ENCODE data around the gene ENOPH1. TPM values are rescaled to one million over a fixed set of nuclear protein-coding genes. Genes with fewer than 3 reads are reported as not detected.

ENOPH1 gene
- total RNA-seq, 1 experiment from 2014 or later = 78.3 TPM

DNA sequence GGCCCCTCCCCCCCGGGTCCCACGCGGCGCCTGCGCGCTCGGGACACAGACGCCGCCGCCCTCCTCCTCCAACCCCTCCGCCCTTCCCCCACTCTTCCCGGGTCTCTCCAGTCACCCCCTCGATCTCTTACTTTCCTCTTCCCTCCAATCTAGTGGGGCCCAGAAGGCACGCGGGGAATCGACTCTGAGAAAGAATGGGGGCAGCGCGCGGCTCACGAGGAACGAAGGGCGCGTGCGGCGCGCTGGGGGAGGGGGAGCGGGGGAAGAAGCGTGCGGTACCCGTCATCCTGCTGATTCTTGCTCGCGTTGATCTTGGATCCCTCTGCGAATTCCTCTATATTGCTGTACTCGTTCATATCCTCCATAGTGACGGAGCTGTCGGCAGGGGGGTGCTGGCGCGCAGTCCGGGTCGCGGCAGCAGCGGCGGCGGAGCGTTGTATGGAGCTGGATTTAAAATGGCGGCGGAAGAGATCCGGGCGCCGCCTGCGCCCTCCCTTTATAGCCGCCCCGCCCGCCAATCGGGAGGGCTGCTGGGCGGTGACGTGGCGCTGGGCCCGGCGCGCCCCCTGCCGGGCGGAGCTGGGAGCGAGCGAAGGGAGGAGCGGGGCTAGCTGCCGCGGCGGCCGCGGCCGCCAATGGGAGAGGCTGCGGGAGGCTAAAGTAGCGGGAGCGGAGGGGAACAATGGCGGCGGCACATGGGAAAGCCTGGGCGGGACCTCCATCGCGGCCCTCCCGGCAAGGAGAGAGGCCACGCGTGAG lies 1.2 kb upstream of the ENOPH1 start (continued):
- TF ChIP-seq, protein P1, sequence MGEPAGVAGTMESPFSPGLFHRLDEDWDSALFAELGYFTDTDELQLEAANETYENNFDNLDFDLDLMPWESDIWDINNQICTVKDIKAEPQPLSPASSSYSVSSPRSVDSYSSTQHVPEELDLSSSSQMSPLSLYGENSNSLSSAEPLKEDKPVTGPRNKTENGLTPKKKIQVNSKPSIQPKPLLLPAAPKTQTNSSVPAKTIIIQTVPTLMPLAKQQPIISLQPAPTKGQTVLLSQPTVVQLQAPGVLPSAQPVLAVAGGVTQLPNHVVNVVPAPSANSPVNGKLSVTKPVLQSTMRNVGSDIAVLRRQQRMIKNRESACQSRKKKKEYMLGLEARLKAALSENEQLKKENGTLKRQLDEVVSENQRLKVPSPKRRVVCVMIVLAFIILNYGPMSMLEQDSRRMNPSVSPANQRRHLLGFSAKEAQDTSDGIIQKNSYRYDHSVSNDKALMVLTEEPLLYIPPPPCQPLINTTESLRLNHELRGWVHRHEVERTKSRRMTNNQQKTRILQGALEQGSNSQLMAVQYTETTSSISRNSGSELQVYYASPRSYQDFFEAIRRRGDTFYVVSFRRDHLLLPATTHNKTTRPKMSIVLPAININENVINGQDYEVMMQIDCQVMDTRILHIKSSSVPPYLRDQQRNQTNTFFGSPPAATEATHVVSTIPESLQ (CRISPR knock-in tag; IDR thresholded peaks at IDR 0.05) = no peak
- peak; percentile 57; the same call in 1 of the 2 replicates for TF ChIP-seq ZNF416 (CRISPR knock-in tag; IDR thresholded peaks at IDR 0.05)
- no peak for TF ChIP-seq GTF2I (CRISPR knock-in tag; conservative IDR thresholded peaks at IDR 0.05)
- TF ChIP-seq TP53 (CRISPR knock-in tag; IDR thresholded peaks at IDR 0.05) = peak; percentile 30
- TF ChIP-seq NR1H2 (CRISPR knock-in tag; IDR thresholded peaks at IDR 0.05) = no peak
- no peak for TF ChIP-seq FOXJ3 (CRISPR knock-in tag; IDR thresholded peaks at IDR 0.05; ENCODE audit: borderline replicate concordance)
- TF ChIP-seq, protein P2, sequence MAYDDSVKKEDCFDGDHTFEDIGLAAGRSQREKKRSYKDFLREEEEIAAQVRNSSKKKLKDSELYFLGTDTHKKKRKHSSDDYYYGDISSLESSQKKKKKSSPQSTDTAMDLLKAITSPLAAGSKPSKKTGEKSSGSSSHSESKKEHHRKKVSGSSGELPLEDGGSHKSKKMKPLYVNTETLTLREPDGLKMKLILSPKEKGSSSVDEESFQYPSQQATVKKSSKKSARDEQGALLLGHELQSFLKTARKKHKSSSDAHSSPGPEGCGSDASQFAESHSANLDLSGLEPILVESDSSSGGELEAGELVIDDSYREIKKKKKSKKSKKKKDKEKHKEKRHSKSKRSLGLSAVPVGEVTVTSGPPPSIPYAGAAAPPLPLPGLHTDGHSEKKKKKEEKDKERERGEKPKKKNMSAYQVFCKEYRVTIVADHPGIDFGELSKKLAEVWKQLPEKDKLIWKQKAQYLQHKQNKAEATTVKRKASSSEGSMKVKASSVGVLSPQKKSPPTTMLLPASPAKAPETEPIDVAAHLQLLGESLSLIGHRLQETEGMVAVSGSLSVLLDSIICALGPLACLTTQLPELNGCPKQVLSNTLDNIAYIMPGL (CRISPR knock-in tag; IDR thresholded peaks at IDR 0.05) = peak; percentile 92
- TF ChIP-seq, protein P3, sequence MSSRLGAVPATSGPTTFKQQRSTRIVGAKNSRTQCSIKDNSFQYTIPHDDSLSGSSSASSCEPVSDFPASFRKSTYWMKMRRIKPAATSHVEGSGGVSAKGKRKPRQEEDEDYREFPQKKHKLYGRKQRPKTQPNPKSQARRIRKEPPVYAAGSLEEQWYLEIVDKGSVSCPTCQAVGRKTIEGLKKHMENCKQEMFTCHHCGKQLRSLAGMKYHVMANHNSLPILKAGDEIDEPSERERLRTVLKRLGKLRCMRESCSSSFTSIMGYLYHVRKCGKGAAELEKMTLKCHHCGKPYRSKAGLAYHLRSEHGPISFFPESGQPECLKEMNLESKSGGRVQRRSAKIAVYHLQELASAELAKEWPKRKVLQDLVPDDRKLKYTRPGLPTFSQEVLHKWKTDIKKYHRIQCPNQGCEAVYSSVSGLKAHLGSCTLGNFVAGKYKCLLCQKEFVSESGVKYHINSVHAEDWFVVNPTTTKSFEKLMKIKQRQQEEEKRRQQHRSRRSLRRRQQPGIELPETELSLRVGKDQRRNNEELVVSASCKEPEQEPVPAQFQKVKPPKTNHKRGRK (CRISPR knock-in tag; IDR thresholded peaks at IDR 0.05; ENCODE audit: borderline replicate concordance) = no peak
- TF ChIP-seq NFYB (CRISPR knock-in tag; conservative IDR thresholded peaks at IDR 0.05; ENCODE audit: low read depth) = peak; percentile 46; the same call in 1 of the 2 replicates
- TF ChIP-seq, protein P4, sequence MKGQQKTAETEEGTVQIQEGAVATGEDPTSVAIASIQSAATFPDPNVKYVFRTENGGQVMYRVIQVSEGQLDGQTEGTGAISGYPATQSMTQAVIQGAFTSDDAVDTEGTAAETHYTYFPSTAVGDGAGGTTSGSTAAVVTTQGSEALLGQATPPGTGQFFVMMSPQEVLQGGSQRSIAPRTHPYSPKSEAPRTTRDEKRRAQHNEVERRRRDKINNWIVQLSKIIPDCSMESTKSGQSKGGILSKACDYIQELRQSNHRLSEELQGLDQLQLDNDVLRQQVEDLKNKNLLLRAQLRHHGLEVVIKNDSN (CRISPR knock-in tag; IDR thresholded peaks at IDR 0.05) = no peak; the same call in 1 of the 2 replicates
- no peak for TF ChIP-seq SOX15 (CRISPR knock-in tag; IDR thresholded peaks at IDR 0.05)
- TF ChIP-seq ZNF138 (CRISPR knock-in tag; conservative IDR thresholded peaks at IDR 0.05) = no peak; the same call in 1 of the 2 replicates
- no peak for TF ChIP-seq TEAD4 (CRISPR knock-in tag; IDR thresholded peaks at IDR 0.05)
- TF ChIP-seq, protein P5, sequence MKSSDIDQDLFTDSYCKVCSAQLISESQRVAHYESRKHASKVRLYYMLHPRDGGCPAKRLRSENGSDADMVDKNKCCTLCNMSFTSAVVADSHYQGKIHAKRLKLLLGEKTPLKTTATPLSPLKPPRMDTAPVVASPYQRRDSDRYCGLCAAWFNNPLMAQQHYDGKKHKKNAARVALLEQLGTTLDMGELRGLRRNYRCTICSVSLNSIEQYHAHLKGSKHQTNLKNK (CRISPR knock-in tag; IDR thresholded peaks at IDR 0.05) = no peak
- TF ChIP-seq, protein P6, sequence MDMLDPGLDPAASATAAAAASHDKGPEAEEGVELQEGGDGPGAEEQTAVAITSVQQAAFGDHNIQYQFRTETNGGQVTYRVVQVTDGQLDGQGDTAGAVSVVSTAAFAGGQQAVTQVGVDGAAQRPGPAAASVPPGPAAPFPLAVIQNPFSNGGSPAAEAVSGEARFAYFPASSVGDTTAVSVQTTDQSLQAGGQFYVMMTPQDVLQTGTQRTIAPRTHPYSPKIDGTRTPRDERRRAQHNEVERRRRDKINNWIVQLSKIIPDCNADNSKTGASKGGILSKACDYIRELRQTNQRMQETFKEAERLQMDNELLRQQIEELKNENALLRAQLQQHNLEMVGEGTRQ (CRISPR knock-in tag; IDR thresholded peaks at IDR 0.05) = no peak; the same call in 1 of the 2 replicates
- peak; percentile 57; the same call in 1 of the 2 replicates for TF ChIP-seq TEAD1 (CRISPR knock-in tag; IDR thresholded peaks at IDR 0.05)
- no peak for TF ChIP-seq ELF4 (CRISPR knock-in tag; IDR thresholded peaks at IDR 0.05; ENCODE audit: low read depth)
- no peak for TF ChIP-seq ZNF121 (CRISPR knock-in tag; IDR thresholded peaks at IDR 0.05)
- no peak for TF ChIP-seq MYBL2 (CRISPR knock-in tag; IDR thresholded peaks at IDR 0.05)
- TF ChIP-seq ZNF317 (CRISPR knock-in tag; IDR thresholded peaks at IDR 0.05; ENCODE audit: borderline replicate concordance, low read depth) = no peak
- TF ChIP-seq JUN (CRISPR knock-in tag; IDR thresholded peaks at IDR 0.05) = peak; percentile 85; the same call in 1 of the 2 replicates
- TF ChIP-seq, protein P7, sequence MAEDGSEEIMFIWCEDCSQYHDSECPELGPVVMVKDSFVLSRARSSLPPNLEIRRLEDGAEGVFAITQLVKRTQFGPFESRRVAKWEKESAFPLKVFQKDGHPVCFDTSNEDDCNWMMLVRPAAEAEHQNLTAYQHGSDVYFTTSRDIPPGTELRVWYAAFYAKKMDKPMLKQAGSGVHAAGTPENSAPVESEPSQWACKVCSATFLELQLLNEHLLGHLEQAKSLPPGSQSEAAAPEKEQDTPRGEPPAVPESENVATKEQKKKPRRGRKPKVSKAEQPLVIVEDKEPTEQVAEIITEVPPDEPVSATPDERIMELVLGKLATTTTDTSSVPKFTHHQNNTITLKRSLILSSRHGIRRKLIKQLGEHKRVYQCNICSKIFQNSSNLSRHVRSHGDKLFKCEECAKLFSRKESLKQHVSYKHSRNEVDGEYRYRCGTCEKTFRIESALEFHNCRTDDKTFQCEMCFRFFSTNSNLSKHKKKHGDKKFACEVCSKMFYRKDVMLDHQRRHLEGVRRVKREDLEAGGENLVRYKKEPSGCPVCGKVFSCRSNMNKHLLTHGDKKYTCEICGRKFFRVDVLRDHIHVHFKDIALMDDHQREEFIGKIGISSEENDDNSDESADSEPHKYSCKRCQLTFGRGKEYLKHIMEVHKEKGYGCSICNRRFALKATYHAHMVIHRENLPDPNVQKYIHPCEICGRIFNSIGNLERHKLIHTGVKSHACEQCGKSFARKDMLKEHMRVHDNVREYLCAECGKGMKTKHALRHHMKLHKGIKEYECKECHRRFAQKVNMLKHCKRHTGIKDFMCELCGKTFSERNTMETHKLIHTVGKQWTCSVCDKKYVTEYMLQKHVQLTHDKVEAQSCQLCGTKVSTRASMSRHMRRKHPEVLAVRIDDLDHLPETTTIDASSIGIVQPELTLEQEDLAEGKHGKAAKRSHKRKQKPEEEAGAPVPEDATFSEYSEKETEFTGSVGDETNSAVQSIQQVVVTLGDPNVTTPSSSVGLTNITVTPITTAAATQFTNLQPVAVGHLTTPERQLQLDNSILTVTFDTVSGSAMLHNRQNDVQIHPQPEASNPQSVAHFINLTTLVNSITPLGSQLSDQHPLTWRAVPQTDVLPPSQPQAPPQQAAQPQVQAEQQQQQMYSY (CRISPR knock-in tag; IDR thresholded peaks at IDR 0.05) = no peak; the same call in none of the 2 replicates
- TF ChIP-seq, protein P8, sequence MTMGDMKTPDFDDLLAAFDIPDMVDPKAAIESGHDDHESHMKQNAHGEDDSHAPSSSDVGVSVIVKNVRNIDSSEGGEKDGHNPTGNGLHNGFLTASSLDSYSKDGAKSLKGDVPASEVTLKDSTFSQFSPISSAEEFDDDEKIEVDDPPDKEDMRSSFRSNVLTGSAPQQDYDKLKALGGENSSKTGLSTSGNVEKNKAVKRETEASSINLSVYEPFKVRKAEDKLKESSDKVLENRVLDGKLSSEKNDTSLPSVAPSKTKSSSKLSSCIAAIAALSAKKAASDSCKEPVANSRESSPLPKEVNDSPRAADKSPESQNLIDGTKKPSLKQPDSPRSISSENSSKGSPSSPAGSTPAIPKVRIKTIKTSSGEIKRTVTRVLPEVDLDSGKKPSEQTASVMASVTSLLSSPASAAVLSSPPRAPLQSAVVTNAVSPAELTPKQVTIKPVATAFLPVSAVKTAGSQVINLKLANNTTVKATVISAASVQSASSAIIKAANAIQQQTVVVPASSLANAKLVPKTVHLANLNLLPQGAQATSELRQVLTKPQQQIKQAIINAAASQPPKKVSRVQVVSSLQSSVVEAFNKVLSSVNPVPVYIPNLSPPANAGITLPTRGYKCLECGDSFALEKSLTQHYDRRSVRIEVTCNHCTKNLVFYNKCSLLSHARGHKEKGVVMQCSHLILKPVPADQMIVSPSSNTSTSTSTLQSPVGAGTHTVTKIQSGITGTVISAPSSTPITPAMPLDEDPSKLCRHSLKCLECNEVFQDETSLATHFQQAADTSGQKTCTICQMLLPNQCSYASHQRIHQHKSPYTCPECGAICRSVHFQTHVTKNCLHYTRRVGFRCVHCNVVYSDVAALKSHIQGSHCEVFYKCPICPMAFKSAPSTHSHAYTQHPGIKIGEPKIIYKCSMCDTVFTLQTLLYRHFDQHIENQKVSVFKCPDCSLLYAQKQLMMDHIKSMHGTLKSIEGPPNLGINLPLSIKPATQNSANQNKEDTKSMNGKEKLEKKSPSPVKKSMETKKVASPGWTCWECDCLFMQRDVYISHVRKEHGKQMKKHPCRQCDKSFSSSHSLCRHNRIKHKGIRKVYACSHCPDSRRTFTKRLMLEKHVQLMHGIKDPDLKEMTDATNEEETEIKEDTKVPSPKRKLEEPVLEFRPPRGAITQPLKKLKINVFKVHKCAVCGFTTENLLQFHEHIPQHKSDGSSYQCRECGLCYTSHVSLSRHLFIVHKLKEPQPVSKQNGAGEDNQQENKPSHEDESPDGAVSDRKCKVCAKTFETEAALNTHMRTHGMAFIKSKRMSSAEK (CRISPR knock-in tag; IDR thresholded peaks at IDR 0.05; ENCODE audit: borderline replicate concordance) = no peak

Data from WTC11 (cell line).